ENCODE measurements around the gene ILKAP. TPM values are rescaled to one million over a fixed set of nuclear protein-coding genes. Genes with fewer than 3 reads are reported as not detected.

The ILKAP gene
- total RNA-seq, 1 experiment from 2014 or later = 49.9 TPM

DNA sequence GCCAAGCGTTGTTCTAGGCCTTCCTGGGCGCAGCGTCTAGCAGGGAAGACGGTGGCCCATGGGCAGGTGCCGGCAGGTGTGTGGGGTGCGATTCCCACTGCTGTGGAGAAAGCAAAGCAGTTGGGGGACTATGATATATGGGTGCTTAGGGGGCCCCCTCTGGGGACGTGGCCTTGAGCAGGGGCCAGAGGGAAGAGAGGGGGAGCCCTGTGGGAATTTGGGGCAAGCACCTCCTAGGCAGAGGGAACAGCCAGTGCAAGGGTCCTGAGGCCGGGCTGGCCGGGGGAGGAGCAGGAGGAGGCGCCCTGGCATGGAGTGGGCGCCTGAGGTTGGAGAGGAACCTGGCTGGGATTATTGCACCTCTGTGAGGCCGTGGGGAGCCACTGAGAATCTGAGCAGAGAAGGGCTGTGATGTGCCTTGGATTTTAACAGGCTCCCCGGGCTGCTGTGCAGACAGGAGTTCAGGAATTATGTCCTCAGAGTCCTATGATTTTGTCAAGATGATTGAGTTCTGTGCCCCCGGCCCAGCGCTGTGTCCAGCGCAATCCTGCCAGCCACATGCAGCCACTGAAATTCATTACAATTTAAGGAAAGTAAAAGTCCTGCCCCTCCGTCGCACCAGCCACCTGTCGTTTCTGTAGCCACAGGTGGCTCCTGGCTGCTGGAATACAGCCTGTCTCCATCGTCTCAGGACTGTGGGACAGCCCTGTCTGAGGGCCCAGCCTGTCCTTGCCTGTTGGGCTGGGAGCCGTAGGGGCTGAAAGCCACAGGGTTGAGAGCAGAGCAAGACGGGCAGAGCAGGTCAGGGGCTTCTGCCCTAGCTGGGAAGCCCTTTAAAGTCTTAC lies 74.1 kb downstream of the ILKAP start:
- DNase-seq (ENCODE audit: low read depth, low spot score) (no peak), ATAC-seq (no peak)
- ChIA-PET CTCF (no interaction called here), POLR2A (no interaction called here)
- TF ChIP-seq TCF7L2 (IDR thresholded peaks at IDR 0.05; ENCODE audit: low read depth, low read length) (no peak), POLR2AphosphoS5 (IDR thresholded peaks at IDR 0.05; ENCODE audit: low read depth, low read length) (no peak), SIN3A (IDR thresholded peaks at IDR 0.05; ENCODE audit: borderline replicate concordance, insufficient read depth, low read depth, low read length) (no peak)
- TF ChIP-seq, protein P1, sequence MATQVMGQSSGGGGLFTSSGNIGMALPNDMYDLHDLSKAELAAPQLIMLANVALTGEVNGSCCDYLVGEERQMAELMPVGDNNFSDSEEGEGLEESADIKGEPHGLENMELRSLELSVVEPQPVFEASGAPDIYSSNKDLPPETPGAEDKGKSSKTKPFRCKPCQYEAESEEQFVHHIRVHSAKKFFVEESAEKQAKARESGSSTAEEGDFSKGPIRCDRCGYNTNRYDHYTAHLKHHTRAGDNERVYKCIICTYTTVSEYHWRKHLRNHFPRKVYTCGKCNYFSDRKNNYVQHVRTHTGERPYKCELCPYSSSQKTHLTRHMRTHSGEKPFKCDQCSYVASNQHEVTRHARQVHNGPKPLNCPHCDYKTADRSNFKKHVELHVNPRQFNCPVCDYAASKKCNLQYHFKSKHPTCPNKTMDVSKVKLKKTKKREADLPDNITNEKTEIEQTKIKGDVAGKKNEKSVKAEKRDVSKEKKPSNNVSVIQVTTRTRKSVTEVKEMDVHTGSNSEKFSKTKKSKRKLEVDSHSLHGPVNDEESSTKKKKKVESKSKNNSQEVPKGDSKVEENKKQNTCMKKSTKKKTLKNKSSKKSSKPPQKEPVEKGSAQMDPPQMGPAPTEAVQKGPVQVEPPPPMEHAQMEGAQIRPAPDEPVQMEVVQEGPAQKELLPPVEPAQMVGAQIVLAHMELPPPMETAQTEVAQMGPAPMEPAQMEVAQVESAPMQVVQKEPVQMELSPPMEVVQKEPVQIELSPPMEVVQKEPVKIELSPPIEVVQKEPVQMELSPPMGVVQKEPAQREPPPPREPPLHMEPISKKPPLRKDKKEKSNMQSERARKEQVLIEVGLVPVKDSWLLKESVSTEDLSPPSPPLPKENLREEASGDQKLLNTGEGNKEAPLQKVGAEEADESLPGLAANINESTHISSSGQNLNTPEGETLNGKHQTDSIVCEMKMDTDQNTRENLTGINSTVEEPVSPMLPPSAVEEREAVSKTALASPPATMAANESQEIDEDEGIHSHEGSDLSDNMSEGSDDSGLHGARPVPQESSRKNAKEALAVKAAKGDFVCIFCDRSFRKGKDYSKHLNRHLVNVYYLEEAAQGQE (IDR thresholded peaks at IDR 0.05; ENCODE audit: insufficient read depth in 1 of 2, low read depth in 2 of 2, low read length in 1 of 2) = no peak
- TF ChIP-seq, protein P2, sequence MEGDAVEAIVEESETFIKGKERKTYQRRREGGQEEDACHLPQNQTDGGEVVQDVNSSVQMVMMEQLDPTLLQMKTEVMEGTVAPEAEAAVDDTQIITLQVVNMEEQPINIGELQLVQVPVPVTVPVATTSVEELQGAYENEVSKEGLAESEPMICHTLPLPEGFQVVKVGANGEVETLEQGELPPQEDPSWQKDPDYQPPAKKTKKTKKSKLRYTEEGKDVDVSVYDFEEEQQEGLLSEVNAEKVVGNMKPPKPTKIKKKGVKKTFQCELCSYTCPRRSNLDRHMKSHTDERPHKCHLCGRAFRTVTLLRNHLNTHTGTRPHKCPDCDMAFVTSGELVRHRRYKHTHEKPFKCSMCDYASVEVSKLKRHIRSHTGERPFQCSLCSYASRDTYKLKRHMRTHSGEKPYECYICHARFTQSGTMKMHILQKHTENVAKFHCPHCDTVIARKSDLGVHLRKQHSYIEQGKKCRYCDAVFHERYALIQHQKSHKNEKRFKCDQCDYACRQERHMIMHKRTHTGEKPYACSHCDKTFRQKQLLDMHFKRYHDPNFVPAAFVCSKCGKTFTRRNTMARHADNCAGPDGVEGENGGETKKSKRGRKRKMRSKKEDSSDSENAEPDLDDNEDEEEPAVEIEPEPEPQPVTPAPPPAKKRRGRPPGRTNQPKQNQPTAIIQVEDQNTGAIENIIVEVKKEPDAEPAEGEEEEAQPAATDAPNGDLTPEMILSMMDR (IDR thresholded peaks at IDR 0.05) = no peak
- Histone ChIP-seq H3K9me3 (ENCODE audit: control insufficient read depth, insufficient read depth, low read depth, low read length) (no peaks in the 10 kb centered on the region), H3K4me1 (ENCODE audit: control insufficient read depth, insufficient read depth, low read length) (no peaks in the 10 kb centered on the region), H3K36me3 (ENCODE audit: control insufficient read depth, insufficient read depth, low read length) (no peaks in the 10 kb centered on the region), H3K27me3 (ENCODE audit: control insufficient read depth, insufficient read depth, low read length) (no peaks in the 10 kb centered on the region), H3K27ac (ENCODE audit: low read length) (no peak overlapping the region), H3K4me3 (ENCODE audit: low read depth in 2 of 2, low read length in 2 of 2) (no peak overlapping the region)
- BruUV-seq (replicated peaks) = no TSS peak
- in situ Hi-C loops (cut with HindIII; ENCODE audit: low pct_unique_long_range_greater_than_20kb, low sequenced_read_pairs) = no loop called here
- intact Hi-C loops (cut with micrococcal nuclease; ENCODE audit: unreplicated experiment) = no loop called here

DNA sequence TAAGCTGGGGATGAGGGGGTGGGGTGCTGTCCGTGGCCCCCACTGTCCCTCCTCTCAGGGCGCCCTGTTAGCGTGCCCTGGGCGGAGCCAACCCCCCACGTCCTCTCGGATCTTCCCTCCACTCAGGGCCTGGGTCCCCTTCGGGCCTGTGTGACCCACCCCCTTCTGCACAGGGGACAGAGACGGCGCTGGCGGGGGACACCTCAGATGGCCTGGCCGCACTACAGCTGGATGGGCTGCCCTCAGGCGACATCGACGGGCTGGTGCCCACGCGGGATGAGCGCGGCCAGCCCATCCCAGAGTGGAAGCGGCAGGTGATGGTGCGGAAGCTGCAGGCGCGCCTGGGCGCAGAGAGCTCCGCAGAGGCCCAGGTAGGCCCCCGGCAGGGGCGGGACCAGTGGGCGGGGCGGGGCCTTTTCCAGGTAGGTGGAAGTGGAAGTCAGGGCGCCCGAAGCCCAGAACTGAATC lies 74.9 kb downstream of the ILKAP start:
- POLR2A ChIA-PET = interaction anchor here (0.5 kb wide), 1 partner anchor 169 kb away, joined by 3 read pairs; no protein-coding TSS in a partner anchor
- Histone ChIP-seq H3K27ac (ENCODE audit: low read length) (no peak overlapping the region), H3K9me3 (ENCODE audit: control insufficient read depth, insufficient read depth, low read depth, low read length) (no peaks in the 10 kb centered on the region), H3K27me3 (ENCODE audit: control insufficient read depth, insufficient read depth, low read length) (no peaks in the 10 kb centered on the region), H3K36me3 (ENCODE audit: control insufficient read depth, insufficient read depth, low read length) (no peaks in the 10 kb centered on the region), H3K4me1 (ENCODE audit: control insufficient read depth, insufficient read depth, low read length) (no peaks in the 10 kb centered on the region), H3K4me3 (ENCODE audit: low read depth in 2 of 2, low read length in 2 of 2) (no peak overlapping the region)
- DNase-seq (ENCODE audit: low read depth, low spot score) = no peak
- ATAC-seq = no peak
- CTCF ChIA-PET = interaction anchor here (1.2 kb wide), 1 partner anchor 9 kb away, joined by 6 read pairs; the partner anchor contains the start of gene KLHL30
- BruUV-seq (replicated peaks) = no TSS peak
- in situ Hi-C loops (cut with HindIII; ENCODE audit: low pct_unique_long_range_greater_than_20kb, low sequenced_read_pairs) (no loop called here), intact Hi-C loops (cut with micrococcal nuclease; ENCODE audit: unreplicated experiment) (no loop called here)
- no peak for TF ChIP-seq TCF7L2 (IDR thresholded peaks at IDR 0.05; ENCODE audit: low read depth, low read length)
- TF ChIP-seq, protein P1 (IDR thresholded peaks at IDR 0.05; ENCODE audit: insufficient read depth in 1 of 2, low read depth in 2 of 2, low read length in 1 of 2) = no peak
- TF ChIP-seq POLR2AphosphoS5 (IDR thresholded peaks at IDR 0.05; ENCODE audit: low read depth, low read length) = no peak
- TF ChIP-seq, protein P2 (IDR thresholded peaks at IDR 0.05) = no peak
- no peak for TF ChIP-seq SIN3A (IDR thresholded peaks at IDR 0.05; ENCODE audit: borderline replicate concordance, insufficient read depth, low read depth, low read length)

All from Panc1 (cell line).